Upper lobe of left lung (tissue), 4 donors: ENCODE results near the gene CSF3.
A peak's percentile ranks its signal among the peaks of the same experiment; 100 is the strongest.

Source experiments
- CTCF ChIP-seq, 6 experiments: fragments of 450-650 bp in 4 of 6; fragments of 200-600 bp in 2 of 6; sonication (generic) in 2 of 6; IDR thresholded peaks; one replicate each; pipeline ENCODE4 v1.5.1; 2016 to 2019; ENCODE audit warnings: antibody characterized with exemption in 6 of 6
- EP300 ChIP-seq, 4 donors: sonication (generic); formaldehyde crosslinking; IDR thresholded peaks; one replicate each; pipeline ENCODE4 v1.5.1; 2017; ENCODE audit warnings: antibody characterized with exemption in 4 of 4, control low read depth in 2 of 4
- POLR2A ChIP-seq, 4 donors: fragments of 450-650 bp; IDR thresholded peaks; one replicate each; pipeline ENCODE4 v1.5.1; 2016 to 2017; ENCODE audit warnings: antibody characterized with exemption in 4 of 4, mild to moderate bottlenecking in 2 of 4
- POLR2AphosphoS5 ChIP-seq, 2 donors: sonication (generic); formaldehyde crosslinking; IDR thresholded peaks; one replicate each; pipeline ENCODE4 v1.5.1; 2017; ENCODE audit warnings: antibody characterized with exemption in 2 of 2

- TF ChIP-seq CTCF (IDR thresholded peaks at IDR 0.05): no peak
- TF ChIP-seq EP300 (IDR thresholded peaks at IDR 0.05): peak in 2 of 4 donors; percentile 81 to 86
- no peak for TF ChIP-seq POLR2A (IDR thresholded peaks at IDR 0.05)
- TF ChIP-seq POLR2AphosphoS5 (IDR thresholded peaks at IDR 0.05): peak; percentile 23 to 80
Observed at GRCh38 chr17:40015005-40015997, at the start of gene CSF3.
